Kidney (tissue), 22 donors: ENCODE results near the gene AKIRIN1. TPM values are rescaled to one million over a fixed set of nuclear protein-coding genes. Genes with fewer than 3 reads are reported as not detected.

ENCODE experiments used
- DNase-seq, 5 donors: peaks; one replicate each; pipeline ENCODE4 v3.0.0-alpha.2; 2013 to 2020
- FAIRE-seq: peaks from 2 replicates; lab custom pipeline; 2012; peaks lifted over from hg19 to GRCh38; lab: Jason Lieb, UNC
- H3K27ac ChIP-seq, 2 donors: one replicate each; pipeline ENCODE4 v1.7.0; 2013; ENCODE audit warnings: low read depth in 2 of 2, low read length in 2 of 2, inconsistent platforms in 1 of 2
- H3K27me3 ChIP-seq: one replicate; pipeline ENCODE4 v1.7.1; 2013; ENCODE audit warnings: low read length, inconsistent platforms; ENCODE audit not compliant: control insufficient read depth, insufficient read depth
- H3K36me3 ChIP-seq, 3 donors: one replicate each; pipeline versions ENCODE4 v1.7.0 to v1.7.1; 2013; ENCODE audit warnings: low read length in 3 of 3, control low read depth in 1 of 3, inconsistent platforms in 1 of 3; ENCODE audit not compliant: insufficient read depth in 3 of 3, control insufficient read depth in 2 of 3
- H3K4me1 ChIP-seq, 3 donors: one replicate each; pipeline versions ENCODE4 v1.7.0 to v1.7.1; 2013; ENCODE audit warnings: low read length in 3 of 3, inconsistent platforms in 1 of 3, low read depth in 1 of 3; ENCODE audit not compliant: control insufficient read depth in 2 of 3, insufficient read depth in 2 of 3
- H3K4me3 ChIP-seq, 3 donors: one replicate each; pipeline versions ENCODE4 v1.7.0 to v1.8.1; 2013; ENCODE audit warnings: low read length in 3 of 3, control low read depth in 1 of 3, inconsistent platforms in 1 of 3
- H3K9ac ChIP-seq, 3 donors: one replicate each; pipeline versions ENCODE4 v1.7.0 to v1.7.1; 2013; ENCODE audit warnings: low read length in 3 of 3, control low read depth in 1 of 3, inconsistent platforms in 1 of 3
- H3K9me3 ChIP-seq, 3 donors: one replicate each; pipeline versions ENCODE4 v1.7.0 to v1.7.1; 2013; ENCODE audit warnings: low read length in 3 of 3, control low read depth in 1 of 3, inconsistent platforms in 1 of 3; ENCODE audit not compliant: control insufficient read depth in 2 of 3, insufficient read depth in 1 of 3
- CTCF ChIP-seq: IDR thresholded peaks from 3 replicates; pipeline ENCODE4 v1.5.1; 2012; ENCODE audit warnings: mild to moderate bottlenecking, moderate library complexity, borderline replicate concordance; ENCODE audit not compliant: insufficient read depth; ENCODE audit errors: extremely low read depth
- intact Hi-C: fragments of 100-400 bp; cut with DNase I; formaldehyde crosslinking; loops from one replicate; pipeline ENCODE4 v1.11.1; 2022
- long read RNA-seq, 10 donors: library from polyadenylated mRNA in 1 of 10; unstranded in 1 of 10; transcript quantifications; one replicate each; pipeline ENCODE4 v2.0.0 and lab custom pipeline, GENCODE V29; 2021 to 2026
- polyA plus RNA-seq: library from polyadenylated mRNA; stranded (reverse); fragments of 350-450 nt; fragmentation: Illumina TruSeq; extraction: RNeasy Lipid Tissue Mini Kit (QIAGEN cat#74804); gene quantifications from one replicate; pipeline ENCODE4 v1.2.3, GENCODE V29; 2014; ENCODE audit warnings: low read depth, low replicate concordance; ENCODE audit not compliant: insufficient read depth
- total RNA-seq: library from RNA; stranded (reverse); fragmentation: NEBNext Ultra II Directional; extraction: Animal tissue kit (Norgen Biotek cat#: 25700); gene quantifications from one replicate; pipeline ENCODE4 v1.2.1, GENCODE V29; 2021
- donor health status: control.
- donor health status: control.
- donor health status: control.
- donor health status: control.
- donor health status: control.
- donor health status: DM: yes; HTN: yes; CAD: no.
- donor health status: Normal renal cell carcinoma (clear cell type).

Gene AKIRIN1
- 56.9 TPM for total RNA-seq
- 40.7 TPM for polyA plus RNA-seq
- long read RNA-seq, donor 1, transcript AKIRIN1-202 (5 exons, 2,741 nt): major isoform, 28 of 45 reads
- long read RNA-seq, donor 1, partial matches to known transcripts: 16 of 45 reads
- long read RNA-seq, donor 1, other reads (novel, unspliced or antisense): 0 of 45 reads
- long read RNA-seq, donor 2, transcript AKIRIN1-202 (5 exons, 2,741 nt): major isoform, 20 of 22 reads
- long read RNA-seq, donor 2, partial matches to known transcripts: 0 of 22 reads
- long read RNA-seq, donor 2, other reads (novel, unspliced or antisense): 0 of 22 reads
- long read RNA-seq, donor 3, transcript AKIRIN1-202 (5 exons, 2,741 nt): major isoform, 35 of 41 reads
- long read RNA-seq, donor 3, partial matches to known transcripts: 6 of 41 reads
- long read RNA-seq, donor 3, other reads (novel, unspliced or antisense): 0 of 41 reads
- long read RNA-seq, donor 4, transcript AKIRIN1-202 (5 exons, 2,741 nt): major isoform, 34 of 41 reads
- long read RNA-seq, donor 4, partial matches to known transcripts: 5 of 41 reads
- long read RNA-seq, donor 4, other reads (novel, unspliced or antisense): 0 of 41 reads
- long read RNA-seq, donor 5: 0 reads
- long read RNA-seq, donor 6, transcript AKIRIN1-202 (5 exons, 2,741 nt): major isoform, 7 of 7 reads
- long read RNA-seq, donor 6, partial matches to known transcripts: 0 of 7 reads
- long read RNA-seq, donor 6, other reads (novel, unspliced or antisense): 0 of 7 reads
- long read RNA-seq, donor 7, transcript AKIRIN1-202 (5 exons, 2,741 nt): major isoform, 96 of 113 reads
- long read RNA-seq, donor 7, partial matches to known transcripts: 2 of 113 reads
- long read RNA-seq, donor 7, other reads (novel, unspliced or antisense): 11 of 113 reads
- long read RNA-seq, donor 8, transcript AKIRIN1-202 (5 exons, 2,741 nt): major isoform, 23 of 31 reads
- long read RNA-seq, donor 8, partial matches to known transcripts: 8 of 31 reads
- long read RNA-seq, donor 8, other reads (novel, unspliced or antisense): 0 of 31 reads
- long read RNA-seq, donor 9, transcript AKIRIN1-202 (5 exons, 2,741 nt): major isoform, 20 of 26 reads
- long read RNA-seq, donor 9, partial matches to known transcripts: 6 of 26 reads
- long read RNA-seq, donor 9, other reads (novel, unspliced or antisense): 0 of 26 reads
- long read RNA-seq, donor 10, transcript AKIRIN1-202 (5 exons, 2,741 nt): major isoform, 22 of 67 reads
- long read RNA-seq, donor 10, partial matches to known transcripts: 43 of 67 reads
- long read RNA-seq, donor 10, other reads (novel, unspliced or antisense): 0 of 67 reads

- no peaks in the 10 kb centered on the region for H3K9me3 ChIP-seq
- TF ChIP-seq CTCF: peak; percentile 13
- H3K27me3 ChIP-seq: no peaks in the 10 kb centered on the region
- H3K36me3 ChIP-seq: peaks cover 0 to 2% (median 0%) of the 10 kb centered on the region in 3 donors
- peak within 1 kb of the TSS; percentile 88 to 92 for H3K27ac ChIP-seq
- peak within 1 kb of the TSS; percentile 77 to 91 (median 90) for H3K9ac ChIP-seq
- H3K4me3 ChIP-seq: peak within 1 kb of the TSS; percentile 88 to 98 (median 93)
- intact Hi-C loops: no loop called here
- peak; percentile 98 to 99 (median 99) for DNase-seq
- no peak for FAIRE-seq
- H3K4me1 ChIP-seq: peaks cover 2 to 8% (median 4%) of the 10 kb centered on the region in 3 donors
These were observed at the start of gene AKIRIN1 for GRCh38 chr1:38990738-38991637. Gene AKIRIN1, plus strand, starts transcription at chr1:38991276. Its CDS starts 105 bp downstream, at chr1:38991381.

GRCh38 chr1:38941527-38942019 is 49.5 kb upstream of the AKIRIN1 start, which contains the start of gene RHBDL2:
Gene RHBDL2, minus strand, starts transcription at chr1:38941830. Its CDS starts 22,618 bp downstream, at chr1:38919212.
- intact Hi-C loops: no loop called here
- peak within 1 kb of the TSS in 2 of 3 donors; percentile 6 to 40 for H3K9ac ChIP-seq
- no peaks in the 10 kb centered on the region for H3K27me3 ChIP-seq
- no peak within 1 kb of the TSS for H3K27ac ChIP-seq
- no peaks in the 10 kb centered on the region for H3K9me3 ChIP-seq
- TF ChIP-seq CTCF: no peak
- no peaks in the 10 kb centered on the region for H3K36me3 ChIP-seq
- FAIRE-seq: no peak
- DNase-seq: peak in 2 of 5 donors; percentile 42 to 90
- peaks cover 0 to 3% (median 0%) of the 10 kb centered on the region in 3 donors for H3K4me1 ChIP-seq
- peak within 1 kb of the TSS in 2 of 3 donors; percentile 52 to 64 for H3K4me3 ChIP-seq
